Transverse colon (tissue), 4 donors: Measurements from ENCODE around the gene CYP11A1. TPM values are rescaled to one million over a fixed set of nuclear protein-coding genes. Genes with fewer than 3 reads are reported as not detected.

Experiments
- DNase-seq: peaks from one replicate; pipeline ENCODE4 v3.0.0-alpha.2; 2019
- H3K27ac ChIP-seq, 4 donors: fragments of 200-600 bp; sonication (generic); 2 replicates each; pipeline ENCODE4 v1.5.1; 2016 to 2018; ENCODE audit warnings: inconsistent platforms in 4 of 4
- H3K27me3 ChIP-seq: fragments of 200-600 bp; sonication (generic); 2 replicates; pipeline ENCODE4 v1.5.1; 2017; ENCODE audit warnings: inconsistent platforms
- H3K36me3 ChIP-seq, 4 donors: fragments of 200-600 bp; sonication (generic); 2 replicates each; pipeline ENCODE4 v1.5.1; 2017 to 2019; ENCODE audit warnings: inconsistent platforms in 4 of 4
- H3K4me1 ChIP-seq, 4 donors: fragments of 200-600 bp; sonication (generic); 2 replicates each; pipeline ENCODE4 v1.5.1; 2017 to 2020; ENCODE audit warnings: inconsistent platforms in 4 of 4
- H3K4me3 ChIP-seq, 4 donors: fragments of 200-600 bp; sonication (generic); 1 replicate in 1 of 4; 2 replicates in 3 of 4; pipeline versions ENCODE4 v1.5.1 to v1.6.1; 2017 to 2019; ENCODE audit warnings: inconsistent platforms in 4 of 4
- H3K9me3 ChIP-seq, 2 donors: fragments of 200-600 bp; sonication (generic); 2 replicates each; pipeline ENCODE4 v1.5.1; 2017 to 2019; ENCODE audit warnings: inconsistent platforms in 2 of 2
- CTCF ChIP-seq, 5 experiments: fragments of 200-600 bp in 3 of 5; fragments of 450-650 bp in 2 of 5; sonication (generic) in 3 of 5; IDR thresholded peaks; 1 replicate in 2 of 5; 2 replicates in 3 of 5; pipeline ENCODE4 v1.5.1; 2016 to 2017; ENCODE audit warnings: antibody characterized with exemption in 5 of 5, inconsistent platforms in 3 of 5, mild to moderate bottlenecking in 2 of 5, moderate library complexity in 1 of 5
- EP300 ChIP-seq: sonication (generic); formaldehyde crosslinking; IDR thresholded peaks from one replicate; pipeline ENCODE4 v1.6.1; 2017; ENCODE audit warnings: antibody characterized with exemption, low read depth
- POLR2A ChIP-seq: fragments of 450-650 bp; IDR thresholded peaks from one replicate; pipeline ENCODE4 v1.6.1; 2016; ENCODE audit warnings: antibody characterized with exemption, mild to moderate bottlenecking, moderate library complexity
- POLR2AphosphoS5 ChIP-seq, 3 donors: sonication (generic); formaldehyde crosslinking; IDR thresholded peaks; one replicate each; pipeline ENCODE4 v1.6.1; 2016; ENCODE audit warnings: antibody characterized with exemption in 3 of 3
- WGBS, 2 donors: methylation state at CpG; one replicate each; pipeline ENCODE4 v1.1.5; 2018; ENCODE audit warnings: low coverage in 1 of 2; 5-methylcytosine and 5-hydroxymethylcytosine counted together
- in situ Hi-C, 4 donors: fragments of 200-750 bp; cut with MboI; loops; one replicate each; pipeline versions ENCODE4 v1.15.0 to v1.15.1; 2017; ENCODE audit warnings: low sequenced_read_pairs in 3 of 4, low pct_ligation_motif_present in 1 of 4, low pct_unique_long_range_greater_than_20kb in 1 of 4
- intact Hi-C: fragments of 100-400 bp; cut with DNase I; formaldehyde crosslinking; loops from one replicate; pipeline ENCODE4 v1.15.1; 2023; ENCODE audit warnings: low total_unique reads
- total RNA-seq, 4 donors: library from RNA; depleted of rRNA; stranded (reverse); fragments of >200 nt; gene quantifications; one replicate each; pipeline ENCODE4 v1.1.0, GENCODE V29; 2016

Gene CYP11A1
- total RNA-seq, 4 donors from 2014 or later: 0.40 to 0.79 TPM; not detected in 2

GRCh38 chr15:74300057-74300795 is 67.2 kb downstream of the CYP11A1 start:
- intact Hi-C loops: no loop called here
- Histone ChIP-seq H3K36me3 (no peaks in the 10 kb centered on the region), H3K27me3 (peaks cover 12% of the 10 kb centered on the region), H3K4me3 (no peak overlapping the region), H3K9me3 (no peaks in the 10 kb centered on the region), H3K27ac (no peak overlapping the region), H3K4me1 (no peaks in the 10 kb centered on the region)
- in situ Hi-C loops: loop anchor here in 2 of 4 donors (10.0 to 25.0 kb wide), 4 partner anchors 163 to 363 kb away; partner anchors contain the start of genes ISLR2 (in 1 of the 2) and LOXL1 (in 1 of the 2)
- WGBS, 2 donors: 72 to 74% methylated on average over 5 to 26 of the region's 26 CpGs
- no peak for TF ChIP-seq EP300
- TF ChIP-seq POLR2A: no peak
- no peak for TF ChIP-seq POLR2AphosphoS5 (IDR thresholded peaks at IDR 0.05)
- no peak for TF ChIP-seq CTCF (IDR thresholded peaks at IDR 0.05)
- DNase-seq: no peak

GRCh38 chr15:74297887-74298286 is 69.6 kb downstream of the CYP11A1 start:
- Histone ChIP-seq H3K27ac (no peak overlapping the region), H3K9me3 (no peaks in the 10 kb centered on the region), H3K4me3 (no peak overlapping the region), H3K36me3 (no peaks in the 10 kb centered on the region), H3K4me1 (no peaks in the 10 kb centered on the region), H3K27me3 (no peaks in the 10 kb centered on the region)
- TF ChIP-seq POLR2A (no peak), POLR2AphosphoS5 (IDR thresholded peaks at IDR 0.05) (no peak), EP300 (no peak), CTCF (IDR thresholded peaks at IDR 0.05) (no peak)
- in situ Hi-C loops (no loop called here), intact Hi-C loops (no loop called here)
- DNase-seq: no peak
- WGBS, 2 donors: 27% methylated on average over 1 of the region's 1 CpG; no CpG with 5 or more reads in 1 of the 2 donors

GRCh38 chr15:74295800-74296199 is 71.6 kb downstream of the CYP11A1 start:
- intact Hi-C loops (no loop called here), in situ Hi-C loops (no loop called here)
- peaks cover 5% of the 10 kb centered on the region for H3K27me3 ChIP-seq
- no peaks in the 10 kb centered on the region for H3K9me3 ChIP-seq
- H3K36me3 ChIP-seq: no peaks in the 10 kb centered on the region
- no peak for TF ChIP-seq POLR2AphosphoS5 (IDR thresholded peaks at IDR 0.05)
- TF ChIP-seq POLR2A: no peak
- no peak for TF ChIP-seq EP300
- no peak for TF ChIP-seq CTCF (IDR thresholded peaks at IDR 0.05)
- WGBS, 2 donors: 54 to 70% methylated on average over 2 to 6 of the region's 6 CpGs
- H3K4me1 ChIP-seq: no peaks in the 10 kb centered on the region
- H3K27ac ChIP-seq: no peak overlapping the region
- no peak overlapping the region for H3K4me3 ChIP-seq
- DNase-seq: no peak

- TF ChIP-seq POLR2A (no peak), POLR2AphosphoS5 (IDR thresholded peaks at IDR 0.05) (no peak), CTCF (IDR thresholded peaks at IDR 0.05) (no peak), EP300 (no peak)
These were observed 73.4 kb downstream of the CYP11A1 start for GRCh38 chr15:74294010-74294409.

More at GRCh38 chr15:74294010-74294409, 73.4 kb downstream of the CYP11A1 start:
- Histone ChIP-seq H3K27me3 (peaks cover 5% of the 10 kb centered on the region), H3K36me3 (no peaks in the 10 kb centered on the region), H3K27ac (no peak overlapping the region), H3K4me3 (no peak overlapping the region), H3K4me1 (no peaks in the 10 kb centered on the region), H3K9me3 (no peaks in the 10 kb centered on the region)
- 41% methylated on average over 1 of the region's 1 CpG; no CpG with 5 or more reads in 1 of the 2 donors for WGBS, 2 donors
- no peak for DNase-seq
- intact Hi-C loops (no loop called here), in situ Hi-C loops (no loop called here)
